Epithelial cell of esophagus (primary cell): ENCODE results near the gene STN1.
A peak's percentile ranks its signal among the peaks of the same experiment; 100 is the strongest.

ENCODE experiments used
- DNase-seq: peaks from one replicate; pipeline ENCODE4 v3.0.0; 2010; ENCODE audit warnings: low read depth
- H3K4me3 ChIP-seq: 2 replicates; pipeline ENCODE4 v1.5.1; 2011; ENCODE audit warnings: mild to moderate bottlenecking, low read length, control low read depth
- TF ChIP-seq, protein P1 (sequence below): IDR thresholded peaks from 2 replicates; pipeline ENCODE4 v1.5.1; 2011; ENCODE audit warnings: low read depth, mild to moderate bottlenecking, low read length, control low read depth, inconsistent platforms; ENCODE audit not compliant: insufficient read depth; ENCODE audit errors: missing control alignments

Gene STN1

DNA sequence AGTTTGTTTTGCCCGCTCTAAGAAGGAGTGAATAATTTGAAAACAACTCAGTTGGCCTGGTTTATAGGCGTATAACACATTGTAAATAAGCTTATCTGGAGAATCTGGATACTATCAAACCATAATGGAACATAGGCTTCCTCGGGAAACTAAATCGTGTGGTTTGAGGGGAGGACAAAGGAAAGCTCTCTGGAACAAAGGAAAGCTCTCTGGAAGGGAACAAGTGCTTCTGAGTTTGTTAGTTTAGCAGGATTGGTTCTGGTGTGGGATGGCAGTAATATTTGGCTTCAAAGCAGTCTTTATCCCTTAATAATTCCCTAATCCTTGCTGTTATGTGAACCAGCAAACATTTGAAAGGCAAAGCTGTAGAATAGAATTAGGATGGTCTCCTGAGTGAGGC, 34.0 kb upstream of the STN1 start:
- DNase-seq = no peak
- no peak overlapping the region for H3K4me3 ChIP-seq
- TF ChIP-seq, protein P1, sequence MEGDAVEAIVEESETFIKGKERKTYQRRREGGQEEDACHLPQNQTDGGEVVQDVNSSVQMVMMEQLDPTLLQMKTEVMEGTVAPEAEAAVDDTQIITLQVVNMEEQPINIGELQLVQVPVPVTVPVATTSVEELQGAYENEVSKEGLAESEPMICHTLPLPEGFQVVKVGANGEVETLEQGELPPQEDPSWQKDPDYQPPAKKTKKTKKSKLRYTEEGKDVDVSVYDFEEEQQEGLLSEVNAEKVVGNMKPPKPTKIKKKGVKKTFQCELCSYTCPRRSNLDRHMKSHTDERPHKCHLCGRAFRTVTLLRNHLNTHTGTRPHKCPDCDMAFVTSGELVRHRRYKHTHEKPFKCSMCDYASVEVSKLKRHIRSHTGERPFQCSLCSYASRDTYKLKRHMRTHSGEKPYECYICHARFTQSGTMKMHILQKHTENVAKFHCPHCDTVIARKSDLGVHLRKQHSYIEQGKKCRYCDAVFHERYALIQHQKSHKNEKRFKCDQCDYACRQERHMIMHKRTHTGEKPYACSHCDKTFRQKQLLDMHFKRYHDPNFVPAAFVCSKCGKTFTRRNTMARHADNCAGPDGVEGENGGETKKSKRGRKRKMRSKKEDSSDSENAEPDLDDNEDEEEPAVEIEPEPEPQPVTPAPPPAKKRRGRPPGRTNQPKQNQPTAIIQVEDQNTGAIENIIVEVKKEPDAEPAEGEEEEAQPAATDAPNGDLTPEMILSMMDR = no peak

DNA sequence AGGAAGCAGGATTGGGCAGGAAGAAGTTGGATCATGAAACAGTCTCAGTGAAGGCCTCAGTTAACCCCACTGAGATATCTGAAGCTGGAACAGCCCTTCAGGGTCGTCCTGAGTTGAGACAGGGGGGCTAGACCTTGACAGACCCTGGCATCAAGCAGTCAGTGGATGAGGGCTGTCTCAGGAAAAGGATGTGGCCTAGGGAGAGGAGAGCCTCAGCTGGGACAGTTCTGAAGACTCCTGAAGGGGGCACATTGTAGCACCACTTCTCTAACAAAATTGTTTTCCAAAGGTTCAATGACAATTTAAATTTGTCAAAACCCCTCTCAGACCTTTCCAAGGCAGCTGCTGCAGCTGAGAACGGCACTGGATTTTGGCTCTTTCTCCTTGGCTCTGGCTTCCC, 33.2 kb upstream of the STN1 start:
- TF ChIP-seq, protein P1 = no peak
- DNase-seq = no peak
- H3K4me3 ChIP-seq = no peak overlapping the region

DNA sequence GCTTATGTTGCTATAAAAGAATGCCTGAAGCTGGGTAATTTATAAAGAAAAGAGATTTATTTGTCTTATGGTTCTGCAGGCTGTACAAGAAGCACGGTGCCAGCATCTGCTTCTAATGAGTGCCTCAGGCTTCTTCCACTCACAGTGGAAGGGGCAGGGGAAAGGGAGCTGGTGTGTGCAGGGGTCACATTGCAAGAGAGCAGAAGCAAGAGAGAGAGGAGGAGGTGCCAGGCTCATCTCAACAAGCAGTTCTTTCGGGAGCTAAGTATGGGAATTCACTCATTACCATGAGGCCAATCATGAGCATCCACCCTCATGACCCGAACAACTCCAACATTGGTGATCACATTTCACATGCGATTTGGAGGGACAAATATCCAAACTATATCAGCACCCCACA, 31.7 kb upstream of the STN1 start:
- H3K4me3 ChIP-seq = no peak overlapping the region
- TF ChIP-seq, protein P1 = no peak

DNA sequence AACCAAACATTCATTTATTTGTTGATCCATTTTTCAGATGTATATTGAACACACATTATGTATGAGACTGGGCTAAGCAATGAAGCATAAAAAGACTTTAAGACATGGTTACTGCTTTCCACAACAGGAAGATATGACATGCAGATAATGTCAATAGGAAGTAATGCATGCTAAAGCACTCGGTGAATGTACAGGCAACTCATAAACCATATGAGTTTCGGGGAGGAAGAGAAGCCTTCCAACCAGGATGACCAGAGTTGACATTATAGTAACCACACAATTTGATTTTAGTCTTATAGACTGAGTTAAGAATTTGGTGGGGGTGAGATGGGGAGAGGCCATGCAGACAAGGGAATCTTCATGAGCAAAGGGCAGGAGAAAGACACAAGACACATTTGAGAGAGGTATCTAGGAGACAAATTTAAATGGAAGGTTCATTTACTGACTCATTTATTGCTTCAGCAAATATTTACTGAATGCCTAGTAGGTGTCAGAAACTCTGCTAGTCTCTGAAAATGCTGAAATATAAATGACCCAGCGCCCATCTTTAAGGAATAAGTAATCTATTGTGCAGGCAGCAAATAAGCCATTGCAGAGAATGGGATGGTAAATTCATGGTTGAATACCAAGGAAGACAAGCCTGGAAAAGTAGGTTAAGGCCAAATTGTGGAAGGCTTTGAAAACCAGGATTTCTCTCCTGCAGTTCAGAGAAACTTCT, 30.0 kb upstream of the STN1 start:
- DNase-seq = no peak
- TF ChIP-seq, protein P1 = no peak
- no peak overlapping the region for H3K4me3 ChIP-seq

More for the DNA sequence above, 31.7 kb upstream of the STN1 start:
- DNase-seq = no peak

DNA sequence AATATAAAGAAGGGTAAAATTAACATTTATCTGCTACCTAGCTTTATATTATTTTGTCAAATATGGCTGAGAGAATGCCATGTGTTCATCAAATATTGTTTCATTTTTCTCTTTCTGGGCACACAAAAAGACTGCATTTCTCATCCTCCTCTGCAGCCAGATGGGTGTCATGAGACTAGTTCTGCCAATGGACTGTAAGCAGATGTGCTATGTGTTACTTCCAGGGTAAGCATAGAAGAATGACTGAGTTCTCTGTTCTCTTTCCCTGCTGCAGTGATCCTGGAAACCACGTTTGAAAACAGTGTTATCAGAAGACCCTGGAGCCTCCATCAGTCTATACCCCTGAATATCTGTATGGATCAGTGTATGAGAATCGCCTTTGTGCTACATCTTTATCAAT, 24.9 kb upstream of the STN1 start:
- no peak overlapping the region for H3K4me3 ChIP-seq
- TF ChIP-seq, protein P1 = no peak
- DNase-seq = no peak

DNA sequence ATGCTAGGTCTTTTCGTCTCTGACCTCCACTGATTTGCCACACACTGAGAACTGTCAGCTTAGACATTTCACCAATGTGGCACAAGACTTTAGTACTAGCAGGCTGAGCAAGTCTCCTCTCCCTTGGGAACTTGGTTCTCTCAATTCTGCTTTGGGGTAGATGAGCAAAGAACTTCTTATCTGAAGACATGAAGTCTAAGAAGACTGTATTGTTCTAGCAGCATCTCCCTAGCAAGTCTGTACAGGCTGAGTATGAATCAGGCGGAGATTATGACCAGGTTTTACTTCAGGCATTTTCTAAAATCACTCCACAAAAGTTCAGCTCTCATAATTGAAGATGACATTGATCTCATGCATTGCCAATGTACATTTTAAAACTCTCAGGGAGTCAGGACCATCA, 23.8 kb upstream of the STN1 start:
- H3K4me3 ChIP-seq = no peak overlapping the region
- TF ChIP-seq, protein P1 = no peak
- DNase-seq = peak; percentile 96

DNA sequence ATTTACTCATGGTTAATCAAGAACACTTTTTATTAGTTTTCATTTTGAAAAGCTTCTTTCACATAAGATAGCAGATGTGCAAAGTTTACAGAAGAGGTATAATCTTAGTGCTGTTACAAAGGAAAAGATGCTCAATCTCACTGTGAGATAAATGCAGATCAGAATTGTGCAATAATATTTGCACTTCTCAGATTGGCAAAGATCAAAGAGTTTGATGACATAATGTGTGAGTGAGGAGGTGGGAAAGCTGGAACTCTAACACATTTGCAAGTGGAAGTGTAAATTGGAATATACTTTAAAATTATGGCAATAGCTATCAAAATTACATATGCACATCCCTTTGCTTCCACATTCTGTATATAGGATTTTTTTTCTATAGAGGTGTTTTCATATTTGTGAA, 21.5 kb upstream of the STN1 start:
- TF ChIP-seq, protein P1 = no peak
- no peak for DNase-seq

More for the DNA sequence above, 21.5 kb upstream of the STN1 start:
- no peak overlapping the region for H3K4me3 ChIP-seq
